Fibroblast of lung (primary cell): ENCODE measurements around the gene TSR3.

ENCODE experiments used
- CTCF ChIP-seq, 2 donors: IDR thresholded peaks in 1 of 2; conservative IDR thresholded peaks in 1 of 2; 1 replicate in 1 of 2; 2 replicates in 1 of 2; pipeline ENCODE4 v1.5.1; 2011 to 2012; ENCODE audit warnings: low read length in 2 of 2, control low read depth in 1 of 2, inconsistent platforms in 1 of 2, low read depth in 1 of 2, mild to moderate bottlenecking in 1 of 2
- EZH2 ChIP-seq: IDR thresholded peaks from 2 replicates; pipeline ENCODE4 v1.5.1; 2012; ENCODE audit warnings: low read length, control low read depth, mild to moderate bottlenecking; ENCODE audit errors: missing control alignments

GRCh38 chr16:1326391-1326790, 25.3 kb downstream of the TSR3 start:
- TF ChIP-seq CTCF (conservative IDR thresholded peaks at IDR 0.05 in 1 of 2, IDR thresholded peaks at IDR 0.05 in 1 of 2; ENCODE audit: low read depth in 1 of 2, low read length in 2 of 2) (no peak), EZH2 (no peak)
